ENCODE results near the gene ELOVL7. TPM values are rescaled to one million over a fixed set of nuclear protein-coding genes. Genes with fewer than 3 reads are reported as not detected.

Gene ELOVL7
- total and polyA plus RNA-seq, 2 donors (not counting 3 experiments of a cell fraction or from before 2014, with no cell fraction given), result 0.01 to 0.09 TPM

DNA sequence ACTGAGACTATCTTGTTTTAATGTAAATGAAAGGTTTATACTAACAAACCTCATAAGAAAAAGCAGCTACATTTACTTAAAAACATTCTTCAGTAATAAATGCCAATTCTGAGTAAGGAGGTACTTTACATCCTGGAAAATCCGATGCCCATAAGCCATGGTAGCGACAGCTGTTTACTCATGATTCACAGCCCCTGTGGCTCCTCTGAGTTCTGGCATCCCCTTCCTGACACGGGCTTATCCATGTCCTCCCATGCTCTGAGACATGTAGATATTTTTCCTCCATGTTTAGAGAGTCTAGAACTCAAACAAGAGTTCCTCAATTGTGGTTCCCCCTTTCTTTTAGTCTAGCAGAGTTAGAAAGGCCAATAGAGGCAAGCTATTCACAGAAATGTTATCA lies 81.0 kb downstream of the ELOVL7 start:
- BruUV-seq (replicated peaks), result no TSS peak

More for the DNA sequence above, 81.0 kb downstream of the ELOVL7 start:
- no peak overlapping the region for H3K4me2 ChIP-seq (ENCODE audit: insufficient read depth, low read length)
- no peak for FAIRE-seq
- no peak overlapping the region for H2AFZ ChIP-seq (ENCODE audit: low read depth, low read length)
- H3K9me1 ChIP-seq (replicated peaks; ENCODE audit: control insufficient read depth, extremely low read depth, insufficient read depth, low read length), result no peaks in the 10 kb centered on the region
- dilution Hi-C loops (cut with MboI; ENCODE audit: extremely low pct_ligation_motif_present, low sequenced_read_pairs), result no loop called here
- no peaks in the 10 kb centered on the region for H3K36me3 ChIP-seq (ENCODE audit: control insufficient read depth in 2 of 2, extremely low read depth in 1 of 2, insufficient read depth in 2 of 2, low read length in 2 of 2)
- DNase-seq (ENCODE audit: low read depth, low spot score), result no peak
- H3K79me2 ChIP-seq (ENCODE audit: control insufficient read depth, insufficient read depth, low read length), result no peaks in the 10 kb centered on the region
- ChIA-PET POLR2A (no interaction called here), CTCF (no interaction called here)
- TF ChIP-seq POLR2A (IDR thresholded peaks at IDR 0.05; ENCODE audit: low read depth, low read length), result no peak
- no peak for TF ChIP-seq EZH2 (IDR thresholded peaks at IDR 0.05; ENCODE audit: borderline replicate concordance, low read depth, low read length, severe bottlenecking)
- TF ChIP-seq MYC (IDR thresholded peaks at IDR 0.05; ENCODE audit: low read depth, low read length), result no peak
- no peak for TF ChIP-seq FOS (IDR thresholded peaks at IDR 0.05; ENCODE audit: borderline replicate concordance, insufficient read depth, low read length)
- no peak for TF ChIP-seq POLR2AphosphoS5 (IDR thresholded peaks at IDR 0.05; ENCODE audit: insufficient read depth, low read depth, low read length)
- TF ChIP-seq JUN (IDR thresholded peaks at IDR 0.05; ENCODE audit: borderline replicate concordance, insufficient read depth, insufficient read length, low read depth), result no peak
- no peak for TF ChIP-seq GATA2 (IDR thresholded peaks at IDR 0.05; ENCODE audit: insufficient read depth, insufficient read length, low read depth, low read length)
- TF ChIP-seq, protein P1, sequence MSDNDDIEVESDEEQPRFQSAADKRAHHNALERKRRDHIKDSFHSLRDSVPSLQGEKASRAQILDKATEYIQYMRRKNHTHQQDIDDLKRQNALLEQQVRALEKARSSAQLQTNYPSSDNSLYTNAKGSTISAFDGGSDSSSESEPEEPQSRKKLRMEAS (IDR thresholded peaks at IDR 0.05; ENCODE audit: insufficient read depth, insufficient read length), result no peak
- no peak for TF ChIP-seq CTCF (IDR thresholded peaks at IDR 0.05; ENCODE audit: extremely low read depth in 1 of 2, insufficient read depth in 1 of 2, low read depth in 1 of 2, low read length in 2 of 2)
- no peaks in the 10 kb centered on the region for H3K4me1 ChIP-seq (ENCODE audit: control insufficient read depth, extremely low read depth, insufficient read depth, low read length)
- no peaks in the 10 kb centered on the region for H3K9me3 ChIP-seq (replicated peaks; ENCODE audit: control insufficient read depth, insufficient read depth, low read length)
- no peak overlapping the region for H3K27ac ChIP-seq (ENCODE audit: insufficient read depth, low read depth, low read length)
- no peak overlapping the region for H3K9ac ChIP-seq (replicated peaks; ENCODE audit: extremely low read depth, insufficient read depth, low read length)
- peaks cover 0 to 5% of the 10 kb centered on the region in 2 experiments for H3K27me3 ChIP-seq (ENCODE audit: control insufficient read depth in 2 of 2, insufficient read depth in 2 of 2, low read length in 2 of 2)
- intact Hi-C loops (cut with micrococcal nuclease), result no loop called here
- H3K4me3 ChIP-seq (replicated peaks in 1 of 3; ENCODE audit: insufficient read depth in 1 of 3, low read depth in 1 of 3, low read length in 3 of 3), result no peak overlapping the region
- H4K20me1 ChIP-seq (replicated peaks; ENCODE audit: control insufficient read depth, extremely low read depth, insufficient read depth, low read length), result no peaks in the 10 kb centered on the region
